Posterior vena cava (tissue), 2 donors: Measurements from ENCODE around the gene LYPD4. TPM values are rescaled to one million over a fixed set of nuclear protein-coding genes. Genes with fewer than 3 reads are reported as not detected.

ENCODE experiments used
- DNase-seq: peaks from one replicate; pipeline ENCODE4 v3.0.0-alpha.2; 2020; ENCODE audit warnings: low spot score
- intact Hi-C, 2 donors: fragments of 100-400 bp; cut with DNase I; formaldehyde crosslinking; loops; one replicate each; pipeline versions ENCODE4 v1.14.1 to v1.14.2; 2022 to 2023
- long read RNA-seq, 2 donors: library from polyadenylated mRNA; unstranded; transcript quantifications; one replicate each; pipeline ENCODE4 v2.0.0, GENCODE V29; 2020 to 2021
- total RNA-seq, 2 donors: library from RNA; stranded (reverse); fragmentation: NEBNext Ultra II Directional; extraction: Animal tissue kit (Norgen Biotek cat#: 25700); gene quantifications; one replicate each; pipeline ENCODE4 v1.2.1, GENCODE V29; 2021
- donor health status: DM: yes; HTN: yes; CAD: no.
- donor health status: DM: yes; HTN: yes; CAD: no.

Gene LYPD4, protein sequence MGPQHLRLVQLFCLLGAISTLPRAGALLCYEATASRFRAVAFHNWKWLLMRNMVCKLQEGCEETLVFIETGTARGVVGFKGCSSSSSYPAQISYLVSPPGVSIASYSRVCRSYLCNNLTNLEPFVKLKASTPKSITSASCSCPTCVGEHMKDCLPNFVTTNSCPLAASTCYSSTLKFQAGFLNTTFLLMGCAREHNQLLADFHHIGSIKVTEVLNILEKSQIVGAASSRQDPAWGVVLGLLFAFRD
- not detected for total RNA-seq
- long read RNA-seq, donor 1 = 0 reads
- long read RNA-seq, donor 2 = 0 reads

DNA sequence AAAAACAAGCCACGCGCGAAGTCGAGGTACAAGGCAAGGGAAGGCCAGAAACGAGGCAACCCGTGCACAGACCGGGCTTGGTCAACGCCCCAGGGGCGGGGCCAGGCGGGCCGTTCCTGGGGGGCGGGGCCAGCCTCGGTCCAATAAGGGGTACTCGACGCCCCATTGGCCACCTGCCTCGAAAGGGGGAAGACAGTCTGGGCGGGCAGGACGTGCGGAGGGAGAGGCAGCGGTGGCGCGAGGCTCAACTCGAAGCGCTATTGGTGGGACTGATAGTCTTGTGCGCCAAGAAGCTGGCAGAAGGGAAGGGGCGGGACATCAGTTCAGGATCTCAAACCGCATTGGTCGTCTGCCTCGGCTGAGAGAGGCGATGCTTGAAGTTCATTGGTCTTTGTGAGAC lies at the start of gene LYPD4:
LYPD4 (minus strand) TSS at position 83 of the 400 bp plus-strand sequence. CDS start 5,398 bp downstream, outside the sequence.
- peak; percentile 76 for DNase-seq
- intact Hi-C loops = no loop called here

DNA sequence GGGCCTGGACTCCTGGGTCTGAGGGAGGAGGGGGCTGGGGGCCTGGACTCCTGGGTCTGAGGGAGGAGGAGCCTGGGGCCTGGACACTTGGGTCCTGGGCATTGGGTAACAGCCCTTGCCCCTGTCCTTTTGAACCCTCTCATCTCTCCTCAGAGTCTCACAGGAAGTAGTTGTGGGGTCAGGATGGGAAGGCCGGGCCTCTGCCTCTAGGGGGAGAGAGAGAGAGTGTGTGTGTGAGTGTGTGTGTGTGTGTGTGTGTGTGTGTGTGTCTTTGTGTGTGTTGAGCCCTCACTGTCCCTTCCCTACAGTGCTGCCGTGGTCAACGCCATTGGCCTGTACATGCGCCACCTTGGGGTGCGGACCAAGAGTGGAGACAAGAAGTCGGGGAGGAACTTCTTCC lies 49.4 kb upstream of the LYPD4 start:
- no peak for DNase-seq
- intact Hi-C loops = no loop called here

GRCh38 chr19:41892173-41892902 lies 47.9 kb upstream of the LYPD4 start:
- no peak for DNase-seq
- intact Hi-C loops = no loop called here

DNA sequence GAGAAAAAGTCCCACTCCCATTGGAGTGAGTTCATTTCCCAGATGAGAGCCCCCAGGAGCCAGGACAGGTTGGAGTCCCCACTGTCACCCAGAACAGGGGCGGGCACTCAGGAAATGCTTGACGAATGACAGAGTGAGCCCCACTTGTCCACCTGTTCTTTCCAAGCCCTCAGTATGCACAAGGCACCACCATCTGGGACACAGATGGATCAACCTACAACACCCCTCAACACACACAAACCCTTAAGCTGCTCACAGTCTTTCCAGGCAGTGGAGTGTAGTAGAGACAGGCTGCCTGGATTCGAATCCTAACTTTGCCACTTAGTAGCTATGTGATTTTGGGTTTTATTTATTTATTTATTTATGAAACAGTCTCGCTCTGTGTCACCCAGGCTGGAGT lies 46.5 kb upstream of the LYPD4 start:
- intact Hi-C loops = no loop called here
- no peak for DNase-seq

DNA sequence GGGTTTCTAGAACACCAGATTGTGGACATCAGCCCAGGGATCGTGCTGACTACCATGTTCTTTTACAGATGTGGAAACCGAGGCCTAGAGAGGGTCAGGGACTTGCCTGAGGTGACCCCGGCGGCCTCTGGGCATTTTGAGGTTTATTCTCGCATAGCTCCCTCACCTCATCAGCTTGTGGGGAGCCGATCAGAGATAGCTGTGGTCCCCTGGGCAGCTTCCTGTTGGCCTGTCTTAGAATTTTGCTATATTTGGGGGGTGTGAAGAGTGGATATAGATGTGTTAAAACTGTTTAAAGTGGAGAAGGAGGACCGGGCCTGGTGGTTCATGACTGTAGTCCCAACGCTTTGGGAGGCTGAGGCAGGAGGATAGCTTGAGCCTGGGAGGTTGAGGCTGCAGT lies 45.4 kb upstream of the LYPD4 start:
- DNase-seq = no peak
- intact Hi-C loops = no loop called here

- DNase-seq = no peak
- intact Hi-C loops = no loop called here
Measured at GRCh38 chr19:41888926-41889325, 44.4 kb upstream of the LYPD4 start.

DNA sequence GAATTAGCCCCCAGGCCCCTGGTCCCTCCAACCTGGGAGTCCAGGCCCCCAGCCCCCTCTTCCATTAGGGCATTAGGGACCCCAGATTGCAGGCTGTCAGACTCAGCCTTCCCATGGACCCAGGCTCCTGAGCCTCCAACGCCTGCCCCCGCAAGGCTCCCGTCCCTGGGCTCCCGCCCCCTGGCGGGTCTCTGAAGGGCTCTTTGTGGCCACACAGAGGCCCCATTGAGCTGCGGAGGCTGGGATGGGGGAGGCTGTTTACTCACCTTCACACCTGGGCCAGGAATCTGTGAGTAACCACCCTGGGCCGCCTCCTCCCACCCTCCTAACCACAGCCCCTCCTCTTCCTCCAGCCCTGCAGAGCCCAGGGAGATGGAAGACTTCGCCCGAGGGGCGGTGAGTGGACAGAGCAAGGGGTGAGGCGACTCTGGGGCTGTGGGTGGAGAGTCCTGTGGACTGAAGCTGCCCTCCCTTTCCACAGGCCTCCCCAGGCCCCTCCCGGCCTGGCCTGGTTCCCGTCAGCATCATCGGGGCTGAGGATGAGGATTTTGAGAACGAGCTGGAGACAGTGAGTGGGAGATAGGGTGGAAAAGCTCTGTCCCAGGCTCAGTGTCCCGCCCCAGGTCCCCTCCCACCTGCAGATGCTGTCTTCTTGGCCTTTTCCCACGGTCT lies 43.4 kb upstream of the LYPD4 start:
- intact Hi-C loops = no loop called here
- no peak for DNase-seq

- intact Hi-C loops = no loop called here
- DNase-seq = no peak
Measured at GRCh38 chr19:41886761-41887710, 42.6 kb upstream of the LYPD4 start.

GRCh38 chr19:41883821-41884733 lies 39.6 kb upstream of the LYPD4 start:
- DNase-seq = peak; percentile 99
- intact Hi-C loops = no loop called here

- no peak for DNase-seq
- intact Hi-C loops = no loop called here
Measured at GRCh38 chr19:41883463-41883820, 39.0 kb upstream of the LYPD4 start.

- intact Hi-C loops = no loop called here
- peak; percentile 92 for DNase-seq
Measured at GRCh38 chr19:41882568-41883462, 38.3 kb upstream of the LYPD4 start, which contains the start of gene ARHGEF1. ARHGEF1 (plus strand) TSS chr19:41883184; CDS start chr19:41888083, 4,899 bp downstream.

GRCh38 chr19:41880329-41880708 lies 35.8 kb upstream of the LYPD4 start:
- intact Hi-C loops = no loop called here
- no peak for DNase-seq

- DNase-seq = no peak
- intact Hi-C loops = no loop called here
Measured at GRCh38 chr19:41879670-41880328, 35.3 kb upstream of the LYPD4 start.

- DNase-seq = no peak
- intact Hi-C loops = no loop called here
Measured at GRCh38 chr19:41879080-41879479, 34.6 kb upstream of the LYPD4 start.

DNA sequence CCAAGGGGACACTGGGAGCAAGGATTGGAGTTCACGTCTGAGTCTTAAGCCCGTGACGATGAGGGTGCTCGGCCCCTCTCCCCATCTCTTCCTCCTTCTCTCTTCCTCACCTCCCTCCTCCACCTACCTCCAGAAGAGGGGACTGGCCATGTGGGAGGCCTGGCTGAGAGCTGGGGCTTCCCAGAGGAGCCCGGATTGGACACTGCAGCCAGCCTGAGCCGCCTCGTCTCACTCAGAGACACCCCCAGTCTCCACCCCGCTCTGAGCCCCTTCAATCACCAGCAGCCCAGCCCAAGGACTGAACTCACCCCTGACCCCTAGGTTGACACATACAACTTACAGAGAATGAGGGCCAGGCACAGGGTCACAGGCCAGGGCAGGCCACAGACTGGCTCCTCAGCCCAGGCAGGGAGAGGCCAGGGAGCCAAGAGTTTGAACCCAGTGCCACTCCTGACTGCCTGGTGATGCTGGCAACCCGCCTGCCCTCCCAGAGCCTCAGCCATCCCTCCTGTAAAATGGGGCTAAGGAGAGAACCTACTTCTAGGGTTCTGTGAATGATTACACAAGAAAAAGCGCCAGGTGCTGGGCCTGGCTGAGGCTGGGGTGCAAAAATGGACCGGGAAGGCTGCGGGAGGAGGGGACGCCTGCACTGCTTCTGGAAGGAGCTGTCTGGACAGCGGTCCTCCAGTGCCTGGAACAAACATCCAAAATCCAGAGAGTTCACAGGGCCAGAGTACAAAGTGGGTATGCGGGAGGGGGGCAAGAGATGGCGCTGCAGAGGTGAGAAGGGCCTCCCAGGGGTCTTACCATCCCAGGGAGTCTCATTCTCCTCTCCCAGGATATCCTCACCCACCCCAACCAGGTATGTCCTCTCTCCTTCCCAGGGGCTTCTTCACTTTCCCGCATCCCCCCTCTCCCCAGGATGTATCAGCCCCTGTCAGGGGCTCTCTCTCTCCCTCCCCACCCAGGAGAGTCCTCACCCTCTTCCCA lies 33.7 kb upstream of the LYPD4 start:
- intact Hi-C loops = no loop called here
- no peak for DNase-seq
